HG03571 (cell line): Measurements from ENCODE around the gene SLCO3A1.
"Not testable (repeated sequence)": the region's sequence is repeated elsewhere in the genome, so short reads cannot be mapped to it uniquely, and the experiment has no call there.

Experiments used
- ATAC-seq: cut with Tn5 transposase; IDR thresholded peaks from one replicate; pipeline ENCODE4 v1.9.1; 2021; ENCODE audit not compliant: unreplicated experiment

SLCO3A1 gene

DNA sequence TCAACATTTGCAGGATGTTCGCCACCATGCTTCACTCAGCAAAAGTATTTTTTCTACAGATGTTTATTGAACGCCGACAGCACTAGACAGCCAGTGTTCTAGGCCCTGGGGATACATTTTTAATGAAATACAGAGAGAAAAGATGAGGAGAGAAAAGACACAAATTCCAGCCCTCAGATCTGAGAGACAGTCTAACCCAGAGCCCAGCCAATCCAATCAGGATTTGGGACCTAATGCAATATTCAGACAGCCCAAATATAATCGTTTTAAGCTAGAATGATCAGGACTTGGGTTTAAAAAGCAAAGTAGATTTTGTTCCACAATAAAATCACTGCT lies 174.8 kb downstream of the SLCO3A1 start:
- ATAC-seq, result no peak

DNA sequence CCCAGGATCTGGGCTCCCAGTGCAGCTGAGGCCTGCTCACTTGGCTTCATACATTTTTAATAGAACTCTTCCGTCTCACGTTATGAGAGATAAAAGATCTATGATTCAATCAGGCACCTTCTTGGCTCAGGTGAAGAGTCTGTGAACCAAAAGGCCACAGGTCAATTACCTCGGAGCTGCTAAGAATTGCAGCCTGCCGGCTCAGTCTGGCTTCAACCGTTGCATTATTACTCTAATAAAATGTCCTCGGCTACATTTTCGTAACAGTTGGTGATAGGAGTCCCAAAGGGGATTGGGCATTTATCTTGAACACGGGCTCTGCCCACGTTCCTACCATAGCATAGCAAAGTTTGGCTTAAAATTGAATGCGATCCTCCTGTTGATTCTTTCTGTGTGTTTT lies 176.3 kb downstream of the SLCO3A1 start:
- ATAC-seq, result no peak

DNA sequence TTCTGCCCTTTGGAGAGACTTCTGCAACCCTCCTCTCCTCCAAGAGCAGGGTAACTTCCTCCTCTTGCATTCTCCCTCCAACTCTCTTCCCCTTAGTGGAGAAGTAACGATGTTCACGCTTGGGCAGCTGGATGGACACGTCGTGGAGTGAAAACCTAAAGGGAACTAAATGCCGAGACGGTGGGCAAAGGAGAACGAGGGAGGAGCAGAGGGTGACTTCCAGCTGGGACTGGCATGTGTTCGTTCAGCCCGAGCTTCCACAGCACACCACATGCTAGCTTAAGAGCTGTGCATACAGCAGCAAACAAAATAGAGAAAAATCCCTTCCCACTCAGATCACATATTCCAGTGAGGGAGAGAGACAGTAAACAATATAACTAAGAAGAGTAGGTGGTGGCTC lies 179.8 kb downstream of the SLCO3A1 start:
- ATAC-seq, result no peak

DNA sequence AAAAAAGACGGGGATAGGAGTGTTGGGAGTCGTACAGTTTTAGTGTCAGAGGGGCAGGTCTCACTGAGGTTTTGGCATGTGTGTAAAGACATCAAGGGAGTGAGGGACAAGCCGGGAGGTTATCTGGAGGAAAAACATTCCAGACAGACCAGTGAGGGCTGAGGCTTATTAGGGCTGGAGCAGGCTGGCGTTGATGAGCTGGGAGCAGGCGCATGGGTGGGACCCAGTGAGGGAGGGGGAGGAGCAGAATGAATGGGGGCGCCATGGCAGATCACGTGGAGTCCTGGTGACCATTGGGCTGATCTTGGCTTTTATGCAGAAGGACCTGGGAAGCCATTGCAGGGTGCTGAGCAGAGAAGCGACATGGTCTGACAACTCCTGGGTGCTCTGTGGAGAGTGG lies 180.2 kb downstream of the SLCO3A1 start:
- ATAC-seq, result no peak

DNA sequence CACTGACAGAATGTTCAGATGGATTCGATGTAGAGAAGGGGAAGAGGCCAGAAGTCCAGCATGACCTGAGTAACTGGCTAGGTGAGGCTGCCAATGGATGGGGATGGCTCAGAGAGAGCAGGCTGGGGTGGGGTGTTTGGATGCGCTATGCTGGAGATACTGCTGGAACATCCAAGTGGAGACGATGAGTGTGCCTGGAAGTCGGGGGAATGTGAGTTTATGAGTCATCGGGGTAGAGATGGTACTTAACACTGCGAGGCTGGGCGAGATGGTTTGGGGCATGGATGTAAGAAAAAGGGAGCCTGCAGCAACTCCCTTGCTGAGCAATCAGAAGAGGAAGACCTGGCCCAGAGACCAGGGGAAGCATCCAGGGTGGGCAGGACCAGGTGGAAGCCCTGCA lies 180.7 kb downstream of the SLCO3A1 start:
- ATAC-seq, result no peak

DNA sequence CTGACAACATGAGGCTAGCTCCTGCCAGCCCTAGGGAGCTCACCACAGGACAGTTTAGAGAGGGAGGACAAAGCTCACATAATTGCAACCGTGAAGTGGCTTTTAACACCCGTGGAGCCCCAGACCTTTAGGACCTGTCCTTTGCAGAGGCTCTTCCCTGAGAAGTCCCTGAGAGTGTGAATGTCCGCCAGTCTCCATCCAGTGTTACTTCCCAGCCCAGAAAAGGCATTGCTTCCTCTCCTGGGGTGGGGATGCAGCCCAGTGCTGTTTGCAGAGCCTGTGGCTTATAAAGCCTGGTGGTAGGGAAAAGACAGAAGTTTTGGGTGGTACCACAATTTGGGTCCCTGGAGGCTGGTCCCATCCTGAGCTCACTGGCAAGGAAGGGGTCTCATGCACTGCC lies 182.0 kb downstream of the SLCO3A1 start:
- no peak for ATAC-seq

DNA sequence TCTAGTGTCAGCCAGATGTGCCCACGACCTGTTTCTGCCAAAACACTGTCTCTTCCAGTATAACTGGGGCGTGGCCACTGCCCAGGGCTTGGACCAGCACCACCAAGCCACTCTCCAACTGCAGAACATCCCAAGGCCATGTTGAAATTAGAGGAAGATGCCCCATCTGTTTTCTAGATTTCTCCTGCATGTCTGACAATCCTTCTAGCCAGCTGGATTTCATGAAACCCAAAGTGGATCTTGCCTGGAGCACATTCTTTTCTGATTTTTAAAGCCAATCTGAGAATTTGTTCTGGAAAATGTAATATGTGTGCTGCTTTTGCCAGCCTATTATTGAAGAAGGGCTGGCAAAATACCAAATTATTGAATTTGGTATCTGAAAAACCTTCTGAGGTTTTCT lies 182.5 kb downstream of the SLCO3A1 start:
- ATAC-seq, result no peak

DNA sequence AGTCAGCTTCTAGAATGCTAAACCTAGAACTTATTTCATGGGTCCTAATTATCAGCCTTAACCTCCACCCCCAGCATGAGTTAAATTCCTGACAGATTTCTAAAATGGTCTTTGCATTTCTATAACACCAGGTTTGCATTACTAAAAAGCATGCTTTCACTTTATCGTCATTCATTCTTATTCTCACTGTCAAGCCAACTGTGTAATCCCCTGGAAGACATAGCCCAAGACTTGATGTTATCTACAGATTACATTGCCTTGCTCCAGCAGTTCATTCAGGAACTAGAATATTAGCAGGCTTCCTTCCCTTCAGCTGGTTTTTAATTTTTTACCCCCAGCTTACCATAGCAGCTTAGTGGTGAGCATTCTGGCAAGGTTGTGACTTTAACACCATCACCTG lies 184.0 kb downstream of the SLCO3A1 start:
- ATAC-seq, result no peak

DNA sequence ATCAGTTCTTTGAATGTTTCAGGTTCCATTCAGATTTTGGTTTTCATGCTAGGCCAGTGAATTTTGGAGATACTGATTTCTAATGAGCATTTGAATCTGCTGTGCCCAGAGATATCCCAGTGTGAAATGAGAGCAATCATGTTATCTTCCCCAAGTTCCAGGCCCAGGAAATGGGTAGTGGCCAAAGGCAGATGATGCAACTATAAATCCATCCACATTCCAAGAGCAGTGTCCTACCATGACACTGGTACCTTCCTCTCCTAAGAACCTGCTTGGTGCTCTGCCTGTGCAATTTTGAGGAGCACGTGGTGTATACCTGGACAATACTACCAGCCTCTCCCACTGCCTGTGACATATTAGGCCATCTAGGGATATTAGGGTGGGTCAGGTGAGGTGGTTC lies 186.8 kb downstream of the SLCO3A1 start:
- no peak for ATAC-seq

DNA sequence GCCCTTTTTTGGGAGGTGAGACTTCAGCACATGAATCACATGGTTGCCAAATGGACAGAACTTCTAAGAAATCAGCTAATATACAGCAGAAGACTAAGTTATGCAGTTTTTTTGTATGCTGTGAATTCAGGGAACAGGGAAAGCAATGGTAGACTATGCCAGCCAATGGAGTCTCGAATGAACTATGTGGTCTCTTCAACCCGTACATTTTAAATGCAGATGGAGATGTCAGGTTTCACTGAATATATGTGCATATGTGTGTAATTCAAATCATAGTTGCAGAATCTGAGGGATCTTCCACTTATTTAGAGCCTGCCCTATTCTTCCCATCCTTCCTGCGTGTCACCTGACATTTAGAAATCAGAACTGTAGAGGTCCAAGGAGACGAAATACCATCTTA lies 187.9 kb downstream of the SLCO3A1 start:
- no peak for ATAC-seq

DNA sequence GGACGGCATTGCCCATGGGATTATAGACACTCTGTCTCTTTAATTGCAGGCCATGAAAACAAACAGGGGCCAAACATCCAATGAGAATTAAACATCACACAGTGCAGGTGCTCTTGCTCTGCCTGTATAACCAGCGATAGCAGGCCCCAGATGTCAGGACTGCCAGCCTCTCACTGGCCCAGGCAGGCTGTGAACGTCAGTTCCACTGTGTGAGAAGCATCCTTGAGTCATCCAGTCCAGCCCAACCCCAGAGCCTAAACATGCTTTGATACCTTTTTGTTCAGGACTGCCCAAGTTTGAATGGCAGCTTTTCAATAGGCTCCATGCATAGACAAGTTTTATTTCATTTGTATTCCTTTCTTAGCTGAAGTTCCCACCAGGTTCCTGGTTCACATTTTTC lies 189.8 kb downstream of the SLCO3A1 start:
- ATAC-seq, result no peak

DNA sequence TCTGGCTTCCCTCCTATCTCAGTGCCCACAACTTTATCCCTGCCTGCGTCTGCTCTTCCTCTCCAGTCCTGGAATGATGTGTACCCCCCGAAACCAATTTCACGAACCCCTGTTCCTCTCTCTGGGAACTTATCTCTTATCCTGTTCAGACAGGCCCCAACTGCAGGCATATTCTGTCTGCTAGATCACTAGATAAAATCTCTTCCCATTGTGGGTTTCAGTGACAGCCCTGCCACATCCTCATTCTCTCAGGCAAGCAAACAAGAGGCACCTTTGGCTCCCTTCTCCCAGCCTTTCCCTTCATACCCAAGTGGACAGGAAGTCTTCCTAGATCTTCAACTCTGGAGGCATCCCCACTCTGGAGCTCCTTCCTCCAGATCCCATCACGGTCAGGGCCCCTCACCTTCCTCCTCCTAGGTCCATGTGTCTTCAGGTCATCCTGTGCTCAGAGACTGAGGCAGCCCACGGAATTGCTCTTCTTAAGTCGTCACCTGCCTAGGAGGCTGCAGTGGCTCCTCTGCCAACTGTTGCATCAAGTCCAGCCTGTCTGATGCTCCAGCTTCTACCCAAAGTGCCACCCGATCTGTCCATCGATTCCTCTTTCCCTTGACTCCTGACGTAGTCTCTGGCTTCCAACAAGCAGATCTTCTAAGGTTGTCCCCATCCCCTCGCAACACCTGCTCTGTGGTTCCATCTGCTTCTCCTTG lies 190.8 kb downstream of the SLCO3A1 start:
- ATAC-seq, result no peak

DNA sequence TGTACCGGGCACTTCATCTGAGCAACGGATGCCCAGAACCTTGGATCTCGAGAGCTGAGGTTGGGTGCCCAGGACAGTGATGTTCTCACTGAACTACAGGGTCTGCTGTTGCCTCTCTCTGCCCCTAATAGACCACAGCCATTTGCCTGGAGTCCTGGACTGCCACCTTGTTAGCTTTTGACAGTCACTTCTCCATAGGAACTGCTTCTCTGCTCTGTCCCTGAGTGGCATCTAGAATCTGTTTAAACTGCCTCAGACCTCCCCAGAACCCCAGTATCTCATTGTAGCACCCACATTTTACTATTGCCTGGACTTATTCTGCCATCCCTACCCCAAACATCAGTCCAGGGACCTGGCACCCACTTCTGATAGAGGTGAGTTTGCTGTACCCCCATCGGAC lies 194.4 kb downstream of the SLCO3A1 start:
- ATAC-seq, result no peak

DNA sequence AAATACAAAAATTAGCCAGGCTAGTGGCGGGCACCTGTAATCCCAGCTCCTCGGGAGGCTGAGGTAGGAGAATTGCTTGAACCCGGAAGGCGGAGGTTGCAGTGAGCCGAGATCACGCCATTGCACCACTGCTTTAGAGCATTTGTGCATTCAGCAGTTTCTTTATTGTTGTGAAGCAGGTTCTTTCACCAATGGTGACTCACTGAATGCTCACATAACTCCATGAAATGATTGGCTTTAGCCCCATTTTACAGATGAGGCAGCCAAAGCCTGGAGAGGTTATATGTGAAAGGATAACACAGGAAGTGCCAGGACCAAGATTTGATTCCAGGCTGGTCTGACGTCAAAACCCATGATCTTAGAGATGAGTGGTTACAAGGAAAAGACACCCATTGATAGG lies 195.2 kb downstream of the SLCO3A1 start:
- ATAC-seq, result no peak

DNA sequence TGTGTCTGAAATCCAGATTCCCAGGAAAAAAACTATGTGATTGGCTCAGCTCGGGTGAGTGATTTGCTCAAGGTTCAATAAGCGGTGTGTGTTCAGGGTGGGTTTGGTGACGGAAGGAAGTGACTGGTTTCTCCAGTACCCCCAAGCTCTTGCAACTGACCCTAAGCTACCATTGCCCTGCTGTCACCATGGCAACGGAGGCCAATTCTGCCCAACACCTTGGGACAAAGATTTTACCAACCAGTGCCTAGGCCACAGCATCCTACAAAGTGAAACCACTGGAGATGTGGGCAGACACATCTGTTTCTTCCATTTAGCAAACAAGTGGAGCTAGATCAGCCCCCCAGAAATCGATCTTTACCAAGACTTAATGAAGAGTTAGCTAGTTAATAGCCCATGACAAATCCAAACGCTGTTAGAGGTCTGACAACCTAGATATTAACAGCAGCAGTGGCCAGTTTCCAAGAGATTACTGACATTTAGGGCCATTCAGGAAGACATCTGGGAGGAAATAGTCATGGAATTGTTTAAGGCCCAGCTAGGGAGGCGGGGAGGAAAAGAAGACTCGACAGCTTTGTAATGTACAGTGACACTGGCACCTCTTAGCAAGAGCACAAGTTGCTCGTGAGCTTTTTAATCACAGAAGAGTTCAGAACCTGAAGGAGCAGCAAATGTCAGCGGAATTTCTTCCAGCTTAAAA lies 195.9 kb downstream of the SLCO3A1 start:
- no peak for ATAC-seq

DNA sequence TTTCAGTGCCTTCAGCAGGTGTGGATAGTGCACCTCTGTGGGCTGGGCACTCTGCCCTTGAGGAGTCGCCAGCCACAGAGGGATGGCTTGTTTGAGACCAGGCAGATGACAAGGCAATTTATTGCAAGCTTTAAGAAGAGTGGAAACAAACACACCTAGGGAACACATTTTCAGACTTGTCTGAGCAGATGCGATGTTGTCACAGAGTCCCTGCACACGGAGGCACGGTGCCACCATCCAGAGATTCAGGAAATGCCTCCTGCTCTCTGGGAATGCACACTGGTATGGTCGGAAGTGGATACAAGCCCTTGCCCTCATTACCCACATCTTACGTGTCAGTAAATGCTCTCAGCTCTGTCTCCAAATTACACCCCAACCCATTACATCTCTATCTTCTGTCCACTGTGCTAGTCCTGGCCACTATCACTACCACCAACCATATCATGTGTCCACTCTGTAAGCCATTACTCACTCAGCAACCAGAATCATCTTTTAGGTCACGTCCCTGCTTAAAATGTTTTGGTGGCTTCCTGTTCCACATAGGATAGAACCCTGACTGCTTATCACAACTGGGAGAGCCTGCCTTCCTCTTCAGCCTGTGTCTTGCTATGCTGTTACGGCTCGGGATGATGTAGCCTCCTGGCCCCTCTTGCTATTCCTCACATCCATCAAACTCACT lies 196.9 kb downstream of the SLCO3A1 start:
- ATAC-seq, result no peak

DNA sequence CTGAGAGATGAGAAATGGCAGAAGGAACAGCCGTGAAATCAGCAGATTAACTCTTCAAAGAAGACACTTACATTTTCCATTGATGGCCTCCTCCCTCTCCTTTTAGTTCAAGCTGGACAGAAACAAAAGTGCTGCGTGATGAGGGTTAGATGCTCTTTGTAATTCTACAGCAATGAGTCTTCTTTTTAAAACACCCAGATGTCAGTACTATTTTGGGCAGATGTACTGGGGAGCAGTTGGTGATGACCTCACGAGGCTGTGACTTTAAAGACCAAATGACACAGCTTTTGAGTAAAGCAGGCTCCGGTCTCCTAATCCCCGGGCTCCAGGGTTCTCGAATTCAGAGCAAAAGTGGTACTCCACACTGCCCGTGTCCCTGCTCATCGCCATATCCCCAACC lies 198.2 kb downstream of the SLCO3A1 start:
- ATAC-seq, result no peak

DNA sequence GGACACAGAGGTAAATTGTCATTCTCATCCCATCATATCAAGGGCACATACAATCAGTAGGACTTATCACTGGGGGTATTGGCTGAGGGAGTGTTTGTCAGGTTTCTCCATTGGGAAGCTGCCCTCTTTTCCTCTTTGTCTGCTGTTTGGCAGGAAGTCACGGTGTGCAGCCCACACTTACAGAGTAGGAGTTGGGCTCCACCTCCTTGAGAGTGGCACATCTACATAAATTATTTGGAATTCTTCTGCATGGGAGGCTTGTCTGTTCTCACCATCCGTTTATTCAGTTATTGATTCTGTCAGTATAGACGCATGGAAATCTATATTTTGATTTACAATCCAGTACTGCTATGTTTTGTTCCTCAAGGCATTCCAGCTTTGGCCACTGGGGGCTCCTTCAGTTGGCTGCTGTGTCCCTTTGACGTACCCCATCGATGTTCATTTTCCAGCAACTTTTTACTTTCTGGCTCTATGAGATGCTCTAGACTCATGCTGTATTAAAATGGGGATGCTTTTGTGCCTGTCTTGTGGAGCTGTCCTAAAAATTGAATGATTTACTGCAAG lies 200.3 kb downstream of the SLCO3A1 start:
- no peak for ATAC-seq

DNA sequence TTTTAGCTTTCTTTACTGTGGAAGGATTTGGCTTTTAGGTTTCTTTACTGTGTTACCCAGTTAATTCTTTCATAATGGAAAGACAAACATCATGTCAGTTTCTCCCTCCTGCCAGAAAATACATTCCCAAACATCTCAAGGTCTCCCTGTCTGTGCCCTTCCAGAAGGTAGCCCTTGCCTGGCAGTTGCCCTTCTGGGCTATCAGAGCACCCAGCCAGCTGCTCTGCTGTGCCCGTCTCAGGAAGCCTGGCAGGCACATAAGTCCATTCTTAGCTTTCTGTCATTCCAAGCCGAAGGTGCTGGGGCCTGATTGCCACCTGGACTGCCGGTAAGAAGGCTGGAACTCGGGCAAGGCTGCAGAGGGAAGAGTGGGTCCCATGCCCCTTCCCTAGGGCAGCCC lies 203.4 kb downstream of the SLCO3A1 start:
- ATAC-seq, result no peak

DNA sequence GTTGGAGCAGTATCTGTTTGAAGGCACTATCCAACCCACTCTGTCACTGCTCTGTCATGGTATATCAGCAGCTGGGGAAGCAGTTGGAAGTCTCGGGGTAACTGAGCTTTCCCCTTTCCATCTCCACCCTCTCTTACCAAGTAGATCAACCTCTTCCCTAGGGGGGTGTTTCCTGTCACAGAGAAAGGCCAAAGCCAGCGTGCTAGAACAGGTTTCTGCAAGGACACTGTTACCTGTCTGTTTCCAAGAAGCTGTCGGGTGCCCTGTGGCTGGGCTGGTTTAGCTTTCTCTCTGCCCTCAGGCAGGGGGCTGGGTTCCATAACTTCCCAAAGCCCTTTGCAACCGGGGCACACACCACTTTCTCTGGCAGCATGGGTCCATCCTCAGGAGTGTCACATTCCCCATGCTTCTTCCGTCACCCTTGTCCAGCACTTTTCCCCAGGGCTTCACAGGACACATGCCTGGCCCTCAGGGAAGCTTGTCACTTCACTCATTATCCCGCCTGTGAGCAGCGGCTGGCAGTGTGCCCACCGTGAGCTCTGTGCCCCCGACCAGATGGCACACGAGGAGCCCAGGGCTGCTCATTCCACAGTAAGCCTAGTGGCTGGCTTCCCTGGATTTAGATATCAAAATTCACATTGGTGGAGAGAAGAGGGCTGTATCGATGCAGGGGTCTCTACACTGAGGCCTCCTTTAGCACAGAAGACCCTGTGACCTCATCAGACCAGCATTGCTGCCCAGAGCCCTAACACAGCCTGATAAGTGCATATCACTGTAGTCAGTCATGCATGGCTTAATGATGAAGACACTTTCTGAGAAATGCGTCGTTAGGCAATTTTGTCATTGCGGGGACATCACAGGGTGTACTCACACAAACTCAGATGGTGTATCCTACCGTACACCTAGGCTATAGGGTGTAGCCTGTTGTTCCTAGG lies 205.8 kb downstream of the SLCO3A1 start:
- no peak for ATAC-seq

DNA sequence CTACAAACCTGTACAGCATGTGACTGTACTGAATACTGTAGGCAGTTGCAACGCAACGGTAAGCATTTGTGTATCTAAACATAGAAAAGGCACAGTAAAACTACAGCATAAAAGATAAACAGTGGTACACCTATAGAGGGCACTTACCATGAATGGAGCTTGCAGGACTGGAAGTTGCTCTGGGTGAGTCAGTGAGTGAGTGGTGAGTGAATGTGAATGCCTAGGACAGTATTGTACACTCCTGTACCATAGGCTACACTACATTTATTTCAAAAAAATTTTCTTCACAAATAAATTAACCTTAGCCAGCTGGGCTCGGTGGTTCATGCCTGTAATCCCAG lies 206.4 kb downstream of the SLCO3A1 start:
- ATAC-seq, result not testable (repeated sequence)
